Astrocyte (in vitro differentiated cells and primary cell): ENCODE results near the gene OLFM3. TPM values are rescaled to one million over a fixed set of nuclear protein-coding genes. Genes with fewer than 3 reads are reported as not detected.

Experiments
- DNase-seq: peaks from one replicate; pipeline ENCODE4 v3.0.0-alpha.2; 2010; ENCODE audit warnings: low read depth
- FAIRE-seq: peaks from 2 replicates; lab custom pipeline; 2011; peaks lifted over from hg19 to GRCh38; lab: Jason Lieb, UNC
- H2AFZ ChIP-seq: 2 replicates; pipeline ENCODE4 v1.6.0; 2012; ENCODE audit warnings: low read depth, low read length, inconsistent platforms
- H3K27ac ChIP-seq: 2 replicates; pipeline ENCODE4 v1.5.1; 2011; ENCODE audit warnings: low read depth, low read length, inconsistent platforms
- H3K27me3 ChIP-seq: 2 replicates; pipeline ENCODE4 v1.6.0; 2011; ENCODE audit warnings: low read length, inconsistent platforms; ENCODE audit not compliant: insufficient read depth
- H3K36me3 ChIP-seq: 2 replicates; pipeline ENCODE4 v1.5.1; 2011; ENCODE audit warnings: low read length, inconsistent platforms; ENCODE audit not compliant: insufficient read depth
- H3K4me1 ChIP-seq: 2 replicates; pipeline ENCODE4 v1.5.1; 2011; ENCODE audit warnings: low read length, inconsistent platforms; ENCODE audit not compliant: insufficient read depth
- H3K4me2 ChIP-seq: 2 replicates; pipeline ENCODE4 v1.6.0; 2012; ENCODE audit warnings: low read length, inconsistent platforms
- H3K4me3 ChIP-seq: 2 replicates; pipeline ENCODE4 v1.5.1; 2011; ENCODE audit warnings: low read depth, mild to moderate bottlenecking, low read length, inconsistent platforms; ENCODE audit not compliant: insufficient read depth
- H3K79me2 ChIP-seq: 2 replicates; pipeline ENCODE4 v1.6.0; 2012; ENCODE audit warnings: mild to moderate bottlenecking, low read length, inconsistent platforms; ENCODE audit not compliant: insufficient read depth
- H3K9ac ChIP-seq: 2 replicates; pipeline ENCODE4 v1.6.0; 2012; ENCODE audit warnings: mild to moderate bottlenecking, low read length, inconsistent platforms
- H3K9me3 ChIP-seq: 2 replicates; pipeline ENCODE4 v1.5.1; 2012; ENCODE audit warnings: low read depth, mild to moderate bottlenecking, low read length, inconsistent platforms; ENCODE audit not compliant: insufficient read depth
- H4K20me1 ChIP-seq: 2 replicates; pipeline ENCODE4 v1.6.0; 2012; ENCODE audit warnings: low read length, inconsistent platforms; ENCODE audit not compliant: insufficient read depth
- H3K27ac Mint-ChIP-seq: one replicate; pipeline ENCODE4 v1.8.0; 2021; ENCODE audit warnings: mild to moderate bottlenecking, mixed read lengths; ENCODE audit not compliant: unreplicated experiment
- H3K27me3 Mint-ChIP-seq: one replicate; pipeline ENCODE4 v1.8.0; 2021; ENCODE audit warnings: low read depth, mixed read lengths; ENCODE audit not compliant: unreplicated experiment
- H3K36me3 Mint-ChIP-seq: one replicate; pipeline ENCODE4 v1.8.0; 2021; ENCODE audit warnings: low read depth, mixed read lengths; ENCODE audit not compliant: unreplicated experiment
- H3K4me1 Mint-ChIP-seq: one replicate; pipeline ENCODE4 v1.8.0; 2021; ENCODE audit warnings: low read depth, mixed read lengths; ENCODE audit not compliant: unreplicated experiment
- H3K4me3 Mint-ChIP-seq: one replicate; pipeline ENCODE4 v1.8.0; 2021; ENCODE audit warnings: mild to moderate bottlenecking, moderate library complexity, mixed read lengths; ENCODE audit not compliant: unreplicated experiment
- H3K9me3 Mint-ChIP-seq: one replicate; pipeline ENCODE4 v1.8.0; 2021; ENCODE audit warnings: mild to moderate bottlenecking, mixed read lengths; ENCODE audit not compliant: unreplicated experiment
- CTCF ChIP-seq: IDR thresholded peaks from 2 replicates; pipeline ENCODE4 v1.5.1; 2011; ENCODE audit warnings: low read depth, mild to moderate bottlenecking, inconsistent platforms, low read length, moderate library complexity; ENCODE audit not compliant: insufficient read depth
- EZH2 ChIP-seq: IDR thresholded peaks from 2 replicates; pipeline ENCODE4 v1.6.1; 2012; ENCODE audit warnings: mild to moderate bottlenecking, low read length, inconsistent platforms; ENCODE audit not compliant: insufficient read depth
- total RNA-seq: library from RNA; stranded (reverse); gene quantifications from 2 replicates; pipeline ENCODE4 v1.2.1, GENCODE V29; 2021

OLFM3 gene
- total RNA-seq, 1 donor from 2014 or later, result 0.11 TPM

GRCh38 chr1:101929343-101929742 lies 67.4 kb downstream of the OLFM3 start:
- H4K20me1 ChIP-seq, result no peaks in the 10 kb centered on the region
- DNase-seq (no peak), FAIRE-seq (no peak)
- Mint-ChIP-seq H3K27me3 (no peaks in the 10 kb centered on the region), H3K4me1 (no peaks in the 10 kb centered on the region), H3K9me3 (peaks cover 2% of the 10 kb centered on the region), H3K36me3 (no peaks in the 10 kb centered on the region), H3K4me3 (no peak overlapping the region), H3K27ac (no peak overlapping the region)
- H3K36me3 ChIP-seq, result no peaks in the 10 kb centered on the region
- H3K9me3 ChIP-seq, result no peaks in the 10 kb centered on the region
- no peak overlapping the region for H2AFZ ChIP-seq
- H3K27me3 ChIP-seq, result no peaks in the 10 kb centered on the region
- no peak overlapping the region for H3K4me2 ChIP-seq
- H3K79me2 ChIP-seq, result no peaks in the 10 kb centered on the region
- no peak overlapping the region for H3K27ac ChIP-seq
- no peaks in the 10 kb centered on the region for H3K4me1 ChIP-seq
- no peak for TF ChIP-seq CTCF
- no peak for TF ChIP-seq EZH2
- H3K9ac ChIP-seq, result no peak overlapping the region
- no peak overlapping the region for H3K4me3 ChIP-seq

- no peak overlapping the region for H3K4me3 Mint-ChIP-seq
- TF ChIP-seq CTCF (no peak), EZH2 (no peak)
- Histone ChIP-seq H2AFZ (no peak overlapping the region), H3K27me3 (no peaks in the 10 kb centered on the region), H3K36me3 (no peaks in the 10 kb centered on the region), H4K20me1 (no peaks in the 10 kb centered on the region), H3K27ac (no peak overlapping the region), H3K4me2 (no peak overlapping the region), H3K79me2 (no peaks in the 10 kb centered on the region), H3K9ac (no peak overlapping the region), H3K4me1 (no peaks in the 10 kb centered on the region), H3K9me3 (no peaks in the 10 kb centered on the region), H3K4me3 (no peak overlapping the region)
- no peak for DNase-seq
- H3K27ac Mint-ChIP-seq, result no peak overlapping the region
- no peaks in the 10 kb centered on the region for H3K27me3 Mint-ChIP-seq
- H3K4me1 Mint-ChIP-seq, result no peaks in the 10 kb centered on the region
- peaks cover 2% of the 10 kb centered on the region for H3K9me3 Mint-ChIP-seq
- H3K36me3 Mint-ChIP-seq, result no peaks in the 10 kb centered on the region
- FAIRE-seq, result no peak
Measured at GRCh38 chr1:101928829-101929228, 67.9 kb downstream of the OLFM3 start.

GRCh38 chr1:101924700-101925099 lies 72.0 kb downstream of the OLFM3 start:
- H3K27me3 ChIP-seq, result no peaks in the 10 kb centered on the region
- Mint-ChIP-seq H3K4me3 (no peak overlapping the region), H3K27ac (no peak overlapping the region), H3K36me3 (no peaks in the 10 kb centered on the region), H3K9me3 (no peaks in the 10 kb centered on the region), H3K27me3 (no peaks in the 10 kb centered on the region), H3K4me1 (no peaks in the 10 kb centered on the region)
- no peaks in the 10 kb centered on the region for H4K20me1 ChIP-seq
- no peaks in the 10 kb centered on the region for H3K9me3 ChIP-seq
- H3K4me1 ChIP-seq, result no peaks in the 10 kb centered on the region
- no peaks in the 10 kb centered on the region for H3K79me2 ChIP-seq
- H3K36me3 ChIP-seq, result no peaks in the 10 kb centered on the region
- no peak overlapping the region for H3K27ac ChIP-seq
- H2AFZ ChIP-seq, result no peak overlapping the region
- TF ChIP-seq CTCF, result no peak
- no peak overlapping the region for H3K9ac ChIP-seq
- H3K4me2 ChIP-seq, result no peak overlapping the region
- FAIRE-seq, result no peak
- H3K4me3 ChIP-seq, result no peak overlapping the region
- DNase-seq, result no peak
